ENCODE data around the gene CPEB3. TPM values are rescaled to one million over a fixed set of nuclear protein-coding genes. Genes with fewer than 3 reads are reported as not detected.
"Not testable (repeated sequence)": the region's sequence is repeated elsewhere in the genome, so short reads cannot be mapped to it uniquely, and the experiment has no call there.

CPEB3 gene
- total and polyA plus RNA-seq, 11 donors, result 1.5 to 17.2 (median 9.9) TPM

- 45 to 71% (median 52%) methylated on average over 10 to 37 of the region's 37 CpGs for WGBS, 4 donors
- intact Hi-C loops (cut with DNase I), result no loop called here
- ATAC-seq, result peak in 2 of 4 donors; percentile 28 to 51
- no peak for DNase-seq
- H3K9me3 ChIP-seq, result no peaks in the 10 kb centered on the region
- peaks cover 0 to 7% (median under 1%) of the 10 kb centered on the region in 9 donors for H3K36me3 ChIP-seq
- H3K27ac ChIP-seq, result no peak overlapping the region
- no peak for TF ChIP-seq CTCF (IDR thresholded peaks at IDR 0.05)
- no peak for TF ChIP-seq POLR2A (IDR thresholded peaks at IDR 0.05)
- H3K4me3 ChIP-seq, result no peak overlapping the region
- H3K27me3 ChIP-seq, result no peaks in the 10 kb centered on the region
- H3K4me1 ChIP-seq, result peaks cover 0 to 15% (median 0%) of the 10 kb centered on the region in 12 donors
Observed at GRCh38 chr10:92045641-92046106, 245.2 kb downstream of the CPEB3 start.

- TF ChIP-seq POLR2A (IDR thresholded peaks at IDR 0.05) (no peak), CTCF (IDR thresholded peaks at IDR 0.05) (no peak)
- Histone ChIP-seq H3K27ac (no peak overlapping the region), H3K27me3 (no peaks in the 10 kb centered on the region), H3K36me3 (no peaks in the 10 kb centered on the region), H3K9me3 (no peaks in the 10 kb centered on the region), H3K4me1 (peaks cover 0 to 4% (median 0%) of the 10 kb centered on the region in 12 donors), H3K4me3 (no peak overlapping the region)
- 58 to 70% (median 60%) methylated on average over 5 of the region's 5 CpGs for WGBS, 4 donors
- intact Hi-C loops (cut with DNase I), result no loop called here
- ATAC-seq (no peak), DNase-seq (no peak)
Observed at GRCh38 chr10:92042541-92042940, 248.3 kb downstream of the CPEB3 start.

GRCh38 chr10:92038949-92039348 lies 251.9 kb downstream of the CPEB3 start:
- H3K27ac ChIP-seq, result no peak overlapping the region
- H3K4me1 ChIP-seq, result peaks cover 0 to 4% (median 0%) of the 10 kb centered on the region in 12 donors
- H3K9me3 ChIP-seq, result peaks cover 0 to 10% (median 0%) of the 10 kb centered on the region in 12 donors
- peaks cover 0 to 6% (median 0%) of the 10 kb centered on the region in 9 donors for H3K36me3 ChIP-seq
- intact Hi-C loops (cut with DNase I), result no loop called here
- TF ChIP-seq CTCF (IDR thresholded peaks at IDR 0.05) (no peak), POLR2A (IDR thresholded peaks at IDR 0.05) (no peak)
- DNase-seq (no peak), ATAC-seq (no peak)
- H3K27me3 ChIP-seq, result no peaks in the 10 kb centered on the region
- 81 to 92% (median 89%) methylated on average over 1 of the region's 1 CpG for WGBS, 4 donors
- no peak overlapping the region for H3K4me3 ChIP-seq

- intact Hi-C loops (cut with DNase I); H3K27ac ChIP-seq; H3K27me3 ChIP-seq; H3K4me3 ChIP-seq; H3K4me1 ChIP-seq; ATAC-seq; DNase-seq: not testable (repeated sequence)
- peaks cover 0 to 59% (median 52%) of the 10 kb centered on the region in 9 donors for H3K36me3 ChIP-seq
- 71 to 79% (median 74%) methylated on average over 3 of the region's 3 CpGs for WGBS, 4 donors
- H3K9me3 ChIP-seq, result peaks cover 0 to 10% (median 0%) of the 10 kb centered on the region in 12 donors
Observed at GRCh38 chr10:92033070-92033469, 257.8 kb downstream of the CPEB3 start.

- TF ChIP-seq CTCF (IDR thresholded peaks at IDR 0.05), result no peak
- TF ChIP-seq POLR2A (IDR thresholded peaks at IDR 0.05), result no peak
- 88 to 92% (median 89%) methylated on average over 3 of the region's 3 CpGs for WGBS, 4 donors
Observed at GRCh38 chr10:92031580-92031979, 259.3 kb downstream of the CPEB3 start.

More at GRCh38 chr10:92031580-92031979, 259.3 kb downstream of the CPEB3 start:
- Histone ChIP-seq H3K36me3 (peaks cover 0 to 74% (median 67%) of the 10 kb centered on the region in 9 donors), H3K27me3 (no peaks in the 10 kb centered on the region), H3K4me3 (no peak overlapping the region), H3K9me3 (peaks cover 0 to 10% (median 0%) of the 10 kb centered on the region in 12 donors), H3K4me1 (no peaks in the 10 kb centered on the region), H3K27ac (no peak overlapping the region)
- ATAC-seq (no peak), DNase-seq (no peak)
- intact Hi-C loops (cut with DNase I), result no loop called here

Measured in heart left ventricle (tissue), 16 donors.